Activated CD8-positive, alpha-beta memory T cell treated with anti-CD3 and anti-CD28 coated beads for 1 hour (primary cell): ENCODE measurements around the gene TRIM9.
"Not testable (repeated sequence)": the region's sequence is repeated elsewhere in the genome, so short reads cannot be mapped to it uniquely, and the experiment has no call there.

Experiments used
- DNase-seq, 2 donors: peaks; one replicate each; pipeline ENCODE4 v3.0.0-alpha.2; 2020; ENCODE audit warnings: low read depth in 1 of 2; ENCODE audit errors: extremely low read depth in 1 of 2

Gene TRIM9

GRCh38 chr14:51006324-51006723, 88.6 kb downstream of the TRIM9 start:
- no peak for DNase-seq

DNA sequence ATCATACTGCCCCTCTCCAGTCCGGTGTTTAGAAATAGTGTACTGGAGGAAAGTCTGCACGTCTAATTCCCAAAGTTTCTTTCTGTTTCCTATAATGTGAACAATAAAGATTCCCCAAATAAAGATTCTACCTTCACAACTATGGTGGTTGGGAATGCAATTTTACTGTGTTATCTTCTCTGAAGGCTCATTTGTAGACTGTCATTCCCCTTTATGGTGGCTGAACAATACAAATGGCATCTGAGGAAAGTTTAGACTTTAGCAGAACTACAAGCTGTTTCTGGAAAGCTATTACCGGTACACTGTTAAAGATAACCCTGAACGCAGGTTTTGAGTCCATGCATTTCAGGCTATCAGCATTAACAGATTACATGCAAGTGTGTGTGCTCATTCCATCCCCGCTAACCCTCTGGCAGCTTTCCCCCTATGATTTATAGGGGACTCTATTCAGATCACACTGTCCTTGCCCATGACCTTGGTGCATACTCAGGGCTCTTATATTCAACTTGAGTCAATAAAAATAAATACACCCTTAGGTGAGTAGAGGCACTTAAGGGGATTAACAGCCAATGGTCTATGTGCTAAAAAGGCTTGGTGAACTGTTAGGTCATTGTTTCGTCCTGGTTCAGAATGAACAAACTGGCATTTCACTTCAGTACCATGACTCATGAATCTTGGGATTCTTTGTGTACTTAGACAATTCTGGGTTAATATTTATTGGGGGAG, 89.9 kb downstream of the TRIM9 start:
- DNase-seq: no peak

DNA sequence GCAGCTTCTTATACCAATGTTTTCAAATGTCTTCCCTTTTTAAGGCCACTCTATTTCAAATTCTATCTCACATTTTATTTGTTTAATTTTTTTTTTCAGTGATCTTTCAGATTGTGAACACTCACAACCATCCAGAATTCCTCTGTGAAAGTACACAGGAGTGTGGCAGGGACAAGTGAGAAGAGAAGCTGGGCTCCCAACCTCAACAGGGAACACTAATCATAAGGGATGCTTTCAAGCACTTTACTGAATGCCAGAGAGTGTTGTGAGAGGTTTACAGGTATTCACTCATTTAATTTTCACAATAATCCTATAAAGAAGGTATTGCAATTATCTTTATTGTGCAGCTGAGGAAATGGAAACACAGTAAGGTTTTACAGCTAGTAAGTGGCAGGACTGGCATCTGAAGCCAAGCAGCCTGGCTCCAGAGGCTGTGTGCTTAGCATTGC, 90.5 kb downstream of the TRIM9 start:
- DNase-seq: no peak

GRCh38 chr14:51002406-51002999, 92.4 kb downstream of the TRIM9 start:
- no peak for DNase-seq

GRCh38 chr14:51000566-51000965, 94.3 kb downstream of the TRIM9 start:
- DNase-seq: no peak

GRCh38 chr14:50999726-51000125, 95.2 kb downstream of the TRIM9 start:
- DNase-seq: no peak

GRCh38 chr14:50998612-50999011, 96.3 kb downstream of the TRIM9 start:
- no peak for DNase-seq

DNA sequence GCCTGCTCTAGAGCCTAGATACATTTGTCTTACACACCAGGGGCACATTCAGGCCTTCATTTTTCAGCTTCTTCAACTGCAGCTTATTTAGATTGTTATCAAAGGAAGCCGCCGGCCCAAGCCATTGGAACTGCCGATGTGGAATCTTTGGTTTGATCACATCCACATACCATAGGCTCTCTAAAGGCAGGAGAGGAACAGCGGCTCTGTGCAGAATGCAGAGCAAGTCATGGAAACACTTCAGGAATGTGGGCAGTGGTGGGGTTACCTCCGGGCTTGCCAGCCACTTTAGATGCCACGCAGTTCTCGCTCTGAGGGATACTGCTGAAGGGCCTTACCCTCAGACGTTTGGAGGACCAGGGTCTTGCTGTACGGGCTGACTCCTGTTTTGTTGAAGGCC, 97.2 kb downstream of the TRIM9 start:
- no peak for DNase-seq

GRCh38 chr14:50994158-50994557, 100.7 kb downstream of the TRIM9 start:
- DNase-seq: not testable (repeated sequence)

- DNase-seq: no peak
Observed at GRCh38 chr14:50985859-50986331, 109.0 kb downstream of the TRIM9 start.

GRCh38 chr14:50985124-50985858, 109.6 kb downstream of the TRIM9 start:
- DNase-seq: no peak

GRCh38 chr14:50984036-50984710, 110.7 kb downstream of the TRIM9 start:
- no peak for DNase-seq

DNA sequence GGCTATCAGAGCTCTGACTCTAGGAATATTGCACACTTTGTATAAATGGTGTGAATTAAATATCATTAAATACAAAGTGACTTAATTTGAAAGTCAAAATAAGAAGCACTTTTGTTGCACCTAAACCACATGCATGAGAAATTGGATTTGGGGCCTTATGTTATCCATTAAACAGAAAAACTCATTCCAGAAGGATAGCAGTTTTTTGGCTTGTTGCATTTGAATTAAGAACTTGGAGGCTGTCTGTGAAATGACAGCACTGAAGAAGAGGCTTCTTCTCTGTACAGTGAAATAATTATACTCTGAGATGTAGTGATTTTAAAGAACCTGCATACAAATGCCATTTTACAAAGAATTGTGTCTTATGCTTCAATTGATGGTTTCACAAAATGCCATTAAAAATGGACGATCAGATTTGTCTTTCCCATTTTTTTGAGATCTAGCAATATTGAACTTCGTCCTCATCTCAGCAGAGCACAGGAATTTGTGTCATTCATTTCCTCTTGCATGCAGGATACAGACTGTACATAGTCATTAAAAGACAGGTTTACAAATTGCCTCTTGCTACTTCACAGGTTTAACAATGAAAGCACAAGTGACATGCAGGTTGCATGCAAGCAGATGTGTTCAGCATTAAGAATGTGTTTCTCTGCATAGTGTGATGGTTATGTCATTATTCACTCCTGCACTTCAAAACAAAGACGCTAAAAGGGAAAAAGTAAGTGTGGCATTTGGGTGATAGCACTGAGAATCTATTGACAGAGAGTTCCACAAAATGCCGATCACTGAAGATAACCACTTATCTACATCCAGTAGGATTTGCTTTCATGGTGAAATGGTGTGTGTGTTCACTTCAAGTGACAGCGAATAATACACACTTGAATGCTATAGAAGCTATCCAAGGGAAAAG, 114.7 kb downstream of the TRIM9 start:
- DNase-seq: no peak

DNA sequence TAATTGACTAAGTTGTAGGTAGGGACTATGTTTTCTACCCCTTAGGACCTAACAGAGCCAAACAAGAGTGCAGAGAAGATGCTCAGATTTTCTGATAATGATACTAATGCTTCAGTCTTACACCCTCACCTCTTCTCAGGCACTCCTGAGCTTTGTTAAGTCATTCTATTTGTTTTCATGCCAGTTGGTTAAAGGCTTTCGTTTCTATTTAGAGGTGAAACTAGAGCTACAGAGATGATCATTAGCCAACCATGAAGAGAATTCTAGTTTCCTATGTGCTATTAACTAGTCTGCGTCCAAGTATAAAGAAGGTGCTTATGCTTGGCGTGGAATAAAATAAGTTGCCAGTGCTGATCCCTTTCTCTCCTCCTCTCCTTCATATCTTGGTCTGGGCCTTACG, 116.0 kb downstream of the TRIM9 start:
- no peak for DNase-seq

GRCh38 chr14:50978529-50978871, 116.4 kb downstream of the TRIM9 start:
- DNase-seq: no peak

DNA sequence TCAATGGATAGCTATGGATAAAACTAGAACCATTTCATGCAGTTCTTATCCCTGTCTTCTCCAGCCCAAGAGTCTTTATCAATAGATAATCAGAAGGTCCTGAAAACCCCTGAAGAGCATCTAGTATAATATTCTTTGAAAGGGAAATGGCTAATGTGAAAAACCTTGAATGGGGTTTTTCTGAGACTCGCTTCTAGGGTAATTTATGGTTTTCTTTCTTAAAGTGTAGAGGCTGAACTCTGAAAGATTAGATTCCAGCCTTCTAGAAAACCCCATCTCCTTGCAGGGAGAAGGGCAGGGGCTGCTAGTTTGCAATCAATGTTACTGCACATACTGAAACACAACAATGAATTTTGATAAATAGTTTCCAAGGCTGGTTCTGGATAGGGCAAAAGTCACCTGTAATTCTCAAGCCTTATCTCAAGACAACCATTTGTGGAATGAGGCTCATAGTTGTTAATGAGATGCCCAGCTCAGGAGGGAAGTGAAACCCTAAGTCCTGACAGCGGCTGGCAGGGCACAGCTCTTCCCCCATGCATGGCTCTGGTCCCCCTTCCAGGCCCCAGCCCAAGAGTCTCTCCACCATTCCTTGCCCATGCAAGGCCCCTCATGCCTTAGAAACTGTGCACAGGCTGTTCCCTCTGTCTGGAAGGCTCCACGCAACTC, 116.9 kb downstream of the TRIM9 start:
- no peak for DNase-seq

DNA sequence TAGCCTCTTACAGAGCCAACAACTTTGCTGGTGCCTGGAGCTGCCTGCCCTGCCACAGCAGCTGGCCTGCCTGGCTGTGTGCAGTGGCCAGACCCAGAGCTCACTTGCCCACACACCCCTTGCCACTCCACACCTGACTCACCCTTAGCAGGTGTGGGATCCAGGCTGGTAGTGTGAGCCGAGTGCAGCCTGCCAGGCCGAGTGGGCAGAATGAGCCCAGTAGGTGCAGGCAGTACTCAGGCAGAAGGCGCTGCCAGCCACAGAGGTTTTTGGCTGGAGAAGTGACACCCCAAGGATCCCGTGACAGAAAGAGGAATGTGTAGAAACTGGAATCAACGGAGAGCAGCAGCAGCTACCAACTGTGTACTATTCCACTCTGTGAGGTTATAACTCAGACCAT, 120.8 kb downstream of the TRIM9 start:
- no peak for DNase-seq

DNA sequence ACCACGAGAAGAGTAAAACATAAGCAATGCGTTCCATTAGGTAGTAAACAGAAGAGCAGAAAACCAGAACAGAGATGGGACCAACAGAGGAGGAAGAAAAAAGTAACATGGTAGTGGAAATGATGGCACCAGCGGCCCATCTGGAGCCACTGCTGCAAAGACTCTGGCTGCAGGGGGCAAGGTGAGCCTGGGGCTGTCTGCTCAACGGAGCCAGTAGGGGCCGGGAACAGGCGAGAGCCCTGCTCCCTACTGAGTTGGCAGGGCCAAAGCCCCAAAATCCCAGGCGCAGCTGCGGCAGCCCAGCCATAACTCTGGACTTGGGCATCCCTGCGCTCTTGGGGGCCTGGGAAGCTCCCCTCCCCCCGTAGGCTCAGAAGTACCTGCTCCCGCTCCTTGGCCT, 122.2 kb downstream of the TRIM9 start:
- no peak for DNase-seq

DNA sequence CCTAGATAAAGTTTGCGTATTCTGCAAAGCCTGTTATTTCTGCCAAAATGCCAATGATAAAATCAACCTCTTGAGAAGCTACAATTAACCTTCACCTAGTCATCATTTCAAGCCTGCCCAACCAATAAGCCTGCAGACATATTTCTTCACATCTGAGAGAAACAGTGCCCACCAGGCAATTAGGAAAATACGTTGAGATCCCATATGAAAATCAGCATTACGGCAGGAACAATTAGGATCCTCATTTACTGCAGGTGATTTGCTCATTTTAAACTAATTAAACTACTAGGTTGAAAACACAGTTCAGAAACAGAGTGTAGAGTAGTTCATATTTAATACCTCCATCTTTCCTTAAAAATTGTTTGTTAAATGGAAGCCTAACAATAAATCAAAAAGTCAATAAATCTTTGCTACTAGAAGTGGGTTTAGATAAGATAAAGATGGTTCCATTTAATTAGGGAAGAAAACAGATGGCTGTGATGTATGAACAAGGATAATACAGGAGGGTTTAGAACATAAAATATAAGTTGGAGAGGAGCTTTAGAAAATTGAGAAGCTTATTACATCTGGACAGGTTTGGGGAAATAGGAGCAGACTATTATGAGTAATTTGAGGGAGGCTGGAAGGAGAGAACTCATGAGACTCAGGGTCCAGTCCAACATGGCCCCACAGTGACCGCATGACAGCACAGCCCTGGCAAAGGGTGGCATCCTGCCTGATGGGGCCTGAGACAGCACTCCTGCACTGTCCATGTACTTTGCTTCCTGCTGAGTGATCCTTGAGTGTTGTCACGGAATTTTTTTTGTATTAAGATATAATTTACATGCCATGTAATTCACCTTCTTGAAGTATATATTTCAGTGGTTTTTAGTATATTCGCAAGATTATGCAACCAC, 123.8 kb downstream of the TRIM9 start:
- no peak for DNase-seq
